Heart right ventricle (tissue), 16 donors: ENCODE data around the gene LEFTY1. TPM values are rescaled to one million over a fixed set of nuclear protein-coding genes. Genes with fewer than 3 reads are reported as not detected.
A peak's percentile ranks its signal among the peaks of the same experiment; 100 is the strongest.

Experiments
- ATAC-seq, 8 donors: fragments of 200-7000 bp; cut with Tn5 transposase; one replicate each; pipeline ENCODE4 v1.9.1; 2020; ENCODE audit warnings: mild to moderate bottlenecking in 8 of 8, moderate library complexity in 8 of 8, moderate number of reproducible peaks in 1 of 8
- DNase-seq, 2 donors: peaks; one replicate each; pipeline ENCODE4 v3.0.0-alpha.2; 2020
- H3K27ac ChIP-seq, 10 donors: fragments of 200-600 bp; sonication (generic) in 2 of 10; one replicate each; pipeline versions ENCODE4 v1.5.0 to v1.8.0; 2020 to 2022; ENCODE audit warnings: mild to moderate bottlenecking in 3 of 10
- H3K27me3 ChIP-seq, 7 donors: fragments of 200-600 bp; one replicate each; pipeline ENCODE4 v1.8.0; 2021 to 2022; ENCODE audit warnings: mild to moderate bottlenecking in 2 of 7
- H3K36me3 ChIP-seq, 9 donors: fragments of 200-600 bp; sonication (generic) in 1 of 9; one replicate each; pipeline versions ENCODE4 v1.5.0 to v1.8.0; 2020 to 2022; ENCODE audit warnings: mild to moderate bottlenecking in 2 of 9
- H3K4me1 ChIP-seq, 9 donors: fragments of 200-600 bp; sonication (generic) in 1 of 9; one replicate each; pipeline versions ENCODE4 v1.5.0 to v1.8.0; 2020 to 2022; ENCODE audit warnings: mild to moderate bottlenecking in 4 of 9
- H3K4me3 ChIP-seq, 10 donors: fragments of 200-600 bp; sonication (generic) in 2 of 10; one replicate each; pipeline versions ENCODE4 v1.5.0 to v1.8.0; 2020 to 2022; ENCODE audit warnings: mild to moderate bottlenecking in 7 of 10, moderate library complexity in 2 of 10
- H3K9me3 ChIP-seq, 11 donors: fragments of 200-600 bp in 10 of 11; sonication (generic) in 2 of 11; one replicate each; pipeline versions ENCODE4 v1.5.0 to v1.8.0; 2013 to 2022; ENCODE audit warnings: mild to moderate bottlenecking in 2 of 11, control low read depth in 1 of 11, moderate library complexity in 1 of 11
- CTCF ChIP-seq, 9 donors: fragments of 200-600 bp; sonication (generic) in 2 of 9; IDR thresholded peaks; one replicate each; pipeline versions ENCODE4 v1.5.0 to v1.8.0; 2021 to 2022; ENCODE audit warnings: antibody characterized with exemption in 9 of 9, mild to moderate bottlenecking in 5 of 9, moderate library complexity in 1 of 9
- WGBS, 2 donors: extraction: QIAGEN DNeasy Blood & Tissue Kit; methylation state at CpG; one replicate each; pipeline ENCODE4 v1.1.7; 2013; ENCODE audit warnings: inconsistent platforms in 1 of 2; 5-methylcytosine and 5-hydroxymethylcytosine counted together
- intact Hi-C, 10 donors: fragments of 100-400 bp; cut with DNase I; formaldehyde crosslinking; loops; one replicate each; pipeline versions ENCODE4 v1.11.1 to v1.14.2; 2022
- polyA plus RNA-seq, 2 donors: library from polyadenylated mRNA; stranded (reverse); fragments of 200-250 nt; gene quantifications; one replicate each; pipeline ENCODE4 v1.2.3, GENCODE V29; 2013
- total RNA-seq, 10 donors: library from RNA; stranded (reverse); fragmentation: NEBNext Ultra II Directional in 3 of 10; extraction: Animal tissue kit (Norgen Biotek cat#: 25700) in 3 of 10; gene quantifications; one replicate each; pipeline versions ENCODE4 v1.2.1 to v1.2.4, GENCODE V29; 2021 to 2023
- donor health status: Arrhythmogenic right ventricular cardiomyopathy.
- donor health status: ischemic (EF 13 %, LVEDD 7.1; RV severe dilation, severe dysfunction).
- donor health status: healthy with polysubstance abuse.
- donor health status: DM: no; HTN: yes; CAD: no.
- donor health status: DM: no; HTN: no; CAD: no.
- donor health status: ischemic (EF 25% LVEDD 6.9; RV normal size, moderate dysfunction).
- donor health status: ischemic (EF 25% LVEDD 5.7; RV mildly dilated, moderate dysfunction).
- donor health status: healthy.
- donor health status: DM: yes; HTN: yes; CAD: no.
- donor health status: Ischemic cardiomyopathy.
- donor health status: ischemic (EF 35%, LVEDD 5.7; RV mildly dilated, moderate dysfunction).
- donor health status: nonischemic (EF 11% LVEDD 7.7; RV severe dilation, severe dysfunction).
- donor health status: DM: yes; HTN: yes; CAD: no.
- donor health status: PGD.
- donor health status: ischemic (EF 29% LVEDD 5.4; RV normal size, mild dysfunction).
- donor health status: nonischemic (EF 23%, LVEDD 6.1; RV moderate dilation, normal function).

LEFTY1 gene
- total and polyA plus RNA-seq, 12 donors = 0.15 to 0.77 (median 0.25) TPM; not detected in 3

- no peak overlapping the region for H3K27ac ChIP-seq
- WGBS, 2 donors = 67 to 80% methylated on average over 6 of the region's 6 CpGs
- TF ChIP-seq CTCF (IDR thresholded peaks at IDR 0.05) = no peak
- H3K9me3 ChIP-seq = no peaks in the 10 kb centered on the region
- H3K4me3 ChIP-seq = no peak overlapping the region
- intact Hi-C loops = no loop called here
- DNase-seq = no peak
- peaks cover 0 to 100% (median 62%) of the 10 kb centered on the region in 9 donors for H3K36me3 ChIP-seq
- ATAC-seq = no peak
- peaks cover 0 to 29% (median 0%) of the 10 kb centered on the region in 9 donors for H3K4me1 ChIP-seq
- H3K27me3 ChIP-seq = no peaks in the 10 kb centered on the region
These were observed 22.0 kb downstream of the LEFTY1 start for GRCh38 chr1:225866981-225867380.

- H3K27ac ChIP-seq = peak overlapping the region in 1 of 10 donors; percentile 24
- ATAC-seq = peak in 4 of 8 donors; percentile 29 to 55 (median 39)
These were observed 22.7 kb downstream of the LEFTY1 start for GRCh38 chr1:225866061-225866837.

GRCh38 chr1:225865514-225865913 lies 23.4 kb downstream of the LEFTY1 start:
- Histone ChIP-seq H3K9me3 (no peaks in the 10 kb centered on the region), H3K27ac (peak overlapping the region in 1 of 10 donors; percentile 24), H3K27me3 (no peaks in the 10 kb centered on the region), H3K4me3 (no peak overlapping the region), H3K4me1 (peaks cover 0 to 29% (median 0%) of the 10 kb centered on the region in 9 donors), H3K36me3 (peaks cover 0 to 100% (median 62%) of the 10 kb centered on the region in 9 donors)
- TF ChIP-seq CTCF (IDR thresholded peaks at IDR 0.05) = no peak
- no peak for ATAC-seq
- intact Hi-C loops = no loop called here
- WGBS, 2 donors = 90 to 91% methylated on average over 13 of the region's 13 CpGs
- no peak for DNase-seq

More at GRCh38 chr1:225866061-225866837, 22.7 kb downstream of the LEFTY1 start:
- H3K27me3 ChIP-seq = no peaks in the 10 kb centered on the region
- TF ChIP-seq CTCF (IDR thresholded peaks at IDR 0.05) = no peak
- no peaks in the 10 kb centered on the region for H3K9me3 ChIP-seq
- H3K4me3 ChIP-seq = no peak overlapping the region
- no peak for DNase-seq
- intact Hi-C loops = no loop called here
- H3K36me3 ChIP-seq = peaks cover 0 to 100% (median 62%) of the 10 kb centered on the region in 9 donors
- peaks cover 0 to 29% (median 0%) of the 10 kb centered on the region in 9 donors for H3K4me1 ChIP-seq
- 83 to 86% methylated on average over 8 of the region's 8 CpGs for WGBS, 2 donors

- WGBS, 2 donors = 96 to 99% methylated on average over 5 of the region's 5 CpGs
- no peak for TF ChIP-seq CTCF (IDR thresholded peaks at IDR 0.05)
- Histone ChIP-seq H3K27me3 (no peaks in the 10 kb centered on the region), H3K27ac (no peak overlapping the region), H3K9me3 (no peaks in the 10 kb centered on the region), H3K4me3 (no peak overlapping the region), H3K36me3 (peaks cover 0 to 99% (median 65%) of the 10 kb centered on the region in 9 donors), H3K4me1 (peaks cover 0 to 29% (median 0%) of the 10 kb centered on the region in 9 donors)
- DNase-seq = no peak
- no peak for ATAC-seq
- intact Hi-C loops = no loop called here
These were observed 25.8 kb downstream of the LEFTY1 start for GRCh38 chr1:225863167-225863566.
